Esophagus mucosa (tissue), 1 donor: ENCODE results near the gene PDZD2. TPM values are rescaled to one million over a fixed set of nuclear protein-coding genes. Genes with fewer than 3 reads are reported as not detected.
"Not testable (repeated sequence)": the region's sequence is repeated elsewhere in the genome, so short reads cannot be mapped to it uniquely, and the experiment has no call there.

Experiments used
- ATAC-seq: fragments of 200-7000 bp; cut with Tn5 transposase; one replicate; pipeline ENCODE4 v1.9.1; 2020
- total RNA-seq: library from RNA; stranded (reverse); gene quantifications from one replicate; pipeline ENCODE4 v1.2.4, GENCODE V29; 2023
- donor health status: DM: yes; HTN: yes; CAD: no.

PDZD2 gene
- total RNA-seq, 1 donor from 2014 or later = 20.8 TPM

DNA sequence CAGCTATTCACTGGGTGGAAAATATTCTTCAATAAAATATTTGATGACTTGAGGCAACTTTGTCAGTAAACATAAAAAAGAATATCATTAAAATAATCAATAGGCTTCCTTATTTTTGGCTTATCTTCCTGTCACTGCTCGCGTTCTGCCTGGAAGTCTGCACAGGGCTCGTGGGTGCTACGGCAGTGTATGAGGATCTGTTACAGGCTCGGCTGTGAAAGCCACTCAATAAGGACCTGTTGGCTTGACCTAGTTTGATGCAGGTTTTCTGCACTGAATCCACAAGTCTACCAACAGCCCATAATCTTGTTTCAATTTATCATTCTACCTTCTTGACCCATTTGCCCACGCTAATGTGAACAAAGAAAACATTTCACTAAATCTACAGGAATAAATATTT, 97.2 kb downstream of the PDZD2 start:
- ATAC-seq = no peak

DNA sequence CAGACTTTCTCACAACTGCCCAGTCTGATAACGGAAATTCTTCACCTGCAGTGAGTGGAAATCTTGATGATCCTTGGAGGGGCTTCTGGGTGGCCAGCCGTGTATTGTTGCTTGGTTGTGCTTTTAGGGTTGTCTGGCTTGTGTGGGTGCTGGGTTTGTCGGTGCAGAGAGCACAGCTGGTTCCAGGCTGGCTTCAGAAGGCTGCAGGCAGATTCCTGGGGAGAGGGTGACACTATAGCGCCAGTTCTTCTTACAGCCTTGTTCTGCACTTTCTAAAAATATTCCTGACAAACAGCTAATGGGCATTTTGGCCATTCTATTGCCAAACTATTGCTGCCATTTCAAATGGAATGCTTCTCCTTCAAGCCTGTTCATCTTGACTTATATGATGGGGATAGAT, 99.3 kb downstream of the PDZD2 start:
- no peak for ATAC-seq

DNA sequence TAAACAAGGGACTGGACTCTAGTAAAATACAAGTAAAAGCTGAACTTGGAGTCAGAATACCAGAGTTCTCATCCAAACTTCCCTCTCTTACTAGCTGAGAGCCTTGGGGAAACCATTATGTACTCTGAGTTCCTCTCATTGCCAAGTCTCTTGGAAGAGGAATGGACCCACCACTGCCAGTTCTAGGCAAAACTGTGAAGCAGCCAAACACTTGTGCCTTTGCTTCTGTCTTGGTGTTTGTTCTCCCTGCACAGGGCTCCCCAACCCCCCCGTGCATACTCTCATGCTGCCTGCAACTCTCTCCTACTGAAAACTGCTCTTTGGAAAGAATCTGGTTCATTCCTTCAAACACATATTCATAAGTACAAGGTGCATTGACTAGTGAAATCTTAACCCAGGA, 102.6 kb downstream of the PDZD2 start:
- no peak for ATAC-seq

DNA sequence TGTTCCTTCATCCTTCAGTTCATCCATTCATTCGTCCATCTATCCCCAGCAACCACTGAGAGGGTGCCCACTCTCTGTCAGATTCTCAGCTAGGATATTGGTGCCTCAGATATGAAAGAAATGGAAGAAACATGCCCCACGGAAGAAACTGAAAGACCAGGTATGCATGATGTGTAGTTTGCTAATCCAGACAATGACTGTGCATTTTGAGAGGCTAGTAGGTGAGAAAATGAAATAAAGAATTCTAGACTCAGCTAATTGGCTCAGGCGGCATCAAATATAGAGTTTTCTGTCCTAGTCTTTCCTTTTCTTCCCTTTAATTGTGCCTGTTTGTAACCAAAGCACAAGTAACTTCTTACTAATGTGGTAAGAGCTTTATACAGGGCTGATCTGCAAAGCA, 104.7 kb downstream of the PDZD2 start:
- no peak for ATAC-seq

DNA sequence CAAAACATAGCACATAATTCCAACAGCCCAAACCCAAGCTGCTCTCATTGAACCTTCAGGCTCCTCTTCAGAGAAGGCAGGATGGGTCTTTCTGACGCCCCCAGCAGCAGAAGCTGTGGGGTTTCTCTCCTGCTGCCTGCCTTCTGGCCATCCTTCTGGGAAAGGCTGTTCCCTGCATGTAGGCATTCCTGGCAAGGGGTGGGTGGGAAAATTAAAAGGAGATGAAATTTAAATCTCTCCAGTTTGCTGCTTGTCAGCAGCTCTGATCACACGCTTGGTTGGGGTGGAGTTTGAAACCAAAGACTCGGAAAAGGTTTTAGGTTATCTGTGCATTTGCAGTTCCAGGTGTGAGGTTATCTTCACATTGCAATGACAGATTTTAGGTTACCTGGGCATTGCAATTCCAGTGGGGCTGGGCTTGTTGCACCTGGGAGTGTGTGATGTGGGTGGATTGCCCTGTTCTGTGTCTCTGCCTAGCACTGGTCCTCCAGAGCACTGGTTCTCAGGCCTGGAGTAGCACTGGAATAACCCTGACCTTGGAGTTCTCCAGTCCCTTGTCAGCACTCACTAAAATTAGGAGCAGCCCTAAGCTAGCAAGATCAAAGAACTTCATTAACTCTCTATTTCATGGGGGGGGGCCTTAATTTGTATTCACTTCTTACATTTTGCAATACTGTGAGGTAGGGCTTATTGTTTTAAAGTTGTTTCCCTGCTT, 109.7 kb downstream of the PDZD2 start:
- ATAC-seq = no peak

DNA sequence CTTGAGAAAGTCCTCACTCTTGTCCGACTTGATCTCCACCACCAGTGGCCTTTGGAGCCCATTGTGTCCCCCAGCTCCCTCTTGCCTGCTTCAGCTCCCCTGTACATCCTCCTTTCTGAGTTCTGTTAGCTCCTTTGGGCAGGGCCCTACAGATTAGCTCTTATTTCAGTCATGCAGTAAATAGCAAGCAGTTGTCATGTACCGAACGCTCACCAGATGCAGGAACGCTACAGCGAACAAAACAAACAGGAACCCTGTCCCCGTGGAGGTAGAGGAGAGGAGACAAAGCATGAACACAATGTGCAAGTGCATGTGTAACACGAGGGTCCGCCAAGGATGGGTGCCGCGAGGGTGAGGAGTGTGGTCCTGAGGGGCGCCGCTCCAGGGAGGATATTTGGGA, 111.3 kb downstream of the PDZD2 start:
- no peak for ATAC-seq

DNA sequence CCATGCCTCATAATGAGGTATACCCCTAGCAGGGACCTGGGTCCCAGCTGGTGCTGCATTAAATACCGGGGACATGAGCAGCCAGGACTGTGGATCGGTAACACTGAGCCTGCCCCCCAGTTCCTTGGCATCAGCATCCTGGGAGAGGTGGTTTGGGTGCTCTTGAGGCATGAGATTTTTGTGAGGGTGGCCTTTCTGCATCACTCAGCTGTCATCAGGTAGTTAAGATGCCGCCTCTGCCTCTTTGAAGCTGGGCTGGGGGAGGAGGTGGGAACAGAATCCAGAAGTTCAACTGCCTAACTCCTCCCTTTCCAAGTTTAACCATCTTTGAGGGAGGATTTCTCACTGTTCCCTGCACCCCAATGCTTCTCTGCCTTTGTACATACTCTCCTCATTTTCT, 112.7 kb downstream of the PDZD2 start:
- no peak for ATAC-seq

DNA sequence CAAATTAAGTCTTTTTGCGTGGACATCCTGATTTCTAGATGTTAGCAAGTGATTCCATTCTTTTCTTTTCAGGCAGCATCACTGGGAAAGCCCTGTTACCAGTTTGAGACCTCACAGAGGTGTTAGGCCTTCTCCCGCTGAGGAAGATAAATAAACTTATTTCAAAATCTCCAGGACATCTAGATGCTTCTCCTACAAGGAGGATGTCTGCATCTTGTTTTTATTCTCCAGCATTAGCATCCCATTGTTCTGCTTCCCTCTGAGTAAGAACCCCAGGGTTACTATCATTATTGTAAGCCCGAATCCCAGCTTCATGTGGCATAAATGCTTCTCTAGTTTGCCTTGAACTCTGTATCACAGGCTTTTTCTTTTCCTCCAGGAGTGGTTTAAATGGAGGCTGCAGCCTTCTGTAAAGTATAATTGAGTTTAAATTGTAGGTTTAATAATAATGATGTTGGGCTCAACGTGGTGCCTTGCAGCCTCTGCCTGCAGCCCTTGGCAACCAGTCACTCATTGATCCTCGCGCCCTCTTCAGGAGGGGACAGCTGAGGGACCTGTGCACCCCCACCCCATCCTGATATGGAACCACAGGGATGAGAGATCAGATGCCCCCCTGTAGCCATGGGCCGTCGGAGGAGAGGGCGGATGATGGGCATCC, 114.9 kb downstream of the PDZD2 start:
- no peak for ATAC-seq

DNA sequence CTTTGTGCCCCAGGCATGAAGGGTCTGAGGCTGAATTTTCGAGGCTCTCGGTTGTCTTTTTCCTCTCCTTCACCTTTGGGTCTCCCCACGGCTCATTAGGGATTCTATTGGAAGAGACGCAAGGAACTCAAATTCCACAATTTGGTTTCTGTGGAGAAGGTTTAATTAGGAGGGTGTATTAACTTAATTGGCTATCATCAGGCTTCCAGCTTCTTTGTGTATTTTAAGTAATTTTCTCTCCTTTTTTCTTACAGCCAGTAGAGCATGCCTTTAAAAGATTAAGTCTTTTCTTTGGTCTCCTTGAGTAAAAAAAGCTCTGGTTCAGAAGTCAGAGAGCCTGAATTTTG, 115.4 kb downstream of the PDZD2 start:
- no peak for ATAC-seq

DNA sequence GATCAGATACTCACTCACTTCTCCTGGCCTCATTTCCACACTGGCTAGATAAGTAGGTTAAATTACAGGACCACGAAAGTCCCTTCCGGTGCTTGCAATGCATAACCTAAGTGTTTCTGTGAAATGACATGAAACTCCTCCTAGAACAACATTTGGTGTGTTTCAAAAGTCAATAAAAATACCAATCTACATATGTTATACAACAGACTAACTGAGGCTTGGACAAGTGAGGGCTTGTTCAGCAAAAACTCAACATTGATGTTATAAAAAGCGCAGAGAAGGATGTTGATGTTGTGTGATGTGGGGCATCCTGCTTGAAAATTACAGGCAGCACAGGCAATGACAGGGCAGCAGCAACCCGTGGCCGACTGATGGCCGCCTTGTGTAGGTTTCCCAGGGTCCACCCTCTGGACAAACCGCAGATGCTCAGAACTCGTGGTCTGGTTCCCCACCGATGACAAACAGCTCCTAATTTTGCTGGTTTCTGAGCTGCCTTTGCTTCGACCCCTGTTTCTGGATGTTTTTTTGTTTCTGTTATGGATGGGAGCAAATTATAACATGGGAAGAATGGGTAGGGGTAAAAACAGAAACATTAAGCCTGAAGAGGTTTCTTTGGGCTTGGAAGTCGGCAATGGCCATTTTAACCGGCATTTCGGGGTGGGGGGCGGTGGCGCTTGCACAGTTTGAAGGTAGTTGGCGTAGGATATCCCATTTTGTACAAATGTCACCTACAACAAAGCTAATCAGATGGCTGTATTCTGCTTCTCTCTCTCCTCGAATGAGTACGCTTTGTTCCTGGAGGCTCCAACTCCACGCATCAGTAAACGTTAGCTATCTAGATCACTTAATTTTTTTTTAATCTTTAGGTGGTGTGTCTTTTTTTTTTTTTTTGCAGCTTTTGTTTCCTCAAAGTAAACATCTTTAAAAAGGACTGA, 116.1 kb downstream of the PDZD2 start:
- ATAC-seq = no peak

DNA sequence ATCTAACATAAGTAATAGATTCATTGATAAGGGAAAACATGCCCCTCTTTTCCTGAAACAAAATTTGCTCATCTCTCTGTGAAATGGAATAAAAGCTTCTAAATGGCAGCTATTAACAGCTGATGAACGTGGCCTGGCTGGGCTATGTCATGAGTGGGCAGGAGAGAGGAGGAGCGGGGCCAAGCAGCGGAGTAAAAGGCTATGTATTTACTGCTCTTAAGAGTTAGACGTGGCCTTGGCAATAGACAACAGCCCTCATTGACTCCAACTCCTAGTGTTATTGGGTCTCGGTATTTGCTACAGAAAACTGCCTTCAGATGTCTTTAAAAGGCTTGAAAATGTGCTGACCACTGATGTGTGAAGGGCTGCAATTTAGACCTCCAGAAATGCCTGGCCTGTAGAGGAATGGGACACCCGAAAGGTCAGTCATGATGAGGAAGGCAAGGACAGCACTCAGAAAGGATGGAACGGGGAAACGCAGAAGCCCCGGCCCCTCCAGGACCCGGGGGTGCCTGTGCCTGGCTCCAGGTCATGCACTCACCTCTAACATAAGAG, 116.8 kb downstream of the PDZD2 start:
- ATAC-seq = no peak

DNA sequence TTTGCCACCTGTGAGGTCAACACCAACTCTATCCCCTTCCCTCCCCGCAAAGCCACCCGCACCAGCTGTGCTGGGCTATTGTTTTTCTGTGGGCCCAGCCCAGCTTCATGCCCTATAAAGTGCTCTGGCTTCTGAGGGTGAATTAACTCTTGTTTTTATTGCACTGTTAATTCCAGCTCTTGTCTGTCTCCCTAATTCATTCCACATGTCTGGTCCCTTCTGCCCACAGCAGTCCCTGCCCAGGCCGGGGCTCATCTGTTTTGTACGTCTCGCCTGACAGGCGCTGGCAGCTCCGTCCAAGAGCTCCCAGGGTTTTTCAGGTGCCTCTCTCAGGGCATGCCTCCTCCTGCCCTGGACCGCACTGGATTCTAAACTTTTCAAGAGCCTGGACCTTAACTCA, 118.9 kb downstream of the PDZD2 start:
- ATAC-seq = peak; percentile 26

DNA sequence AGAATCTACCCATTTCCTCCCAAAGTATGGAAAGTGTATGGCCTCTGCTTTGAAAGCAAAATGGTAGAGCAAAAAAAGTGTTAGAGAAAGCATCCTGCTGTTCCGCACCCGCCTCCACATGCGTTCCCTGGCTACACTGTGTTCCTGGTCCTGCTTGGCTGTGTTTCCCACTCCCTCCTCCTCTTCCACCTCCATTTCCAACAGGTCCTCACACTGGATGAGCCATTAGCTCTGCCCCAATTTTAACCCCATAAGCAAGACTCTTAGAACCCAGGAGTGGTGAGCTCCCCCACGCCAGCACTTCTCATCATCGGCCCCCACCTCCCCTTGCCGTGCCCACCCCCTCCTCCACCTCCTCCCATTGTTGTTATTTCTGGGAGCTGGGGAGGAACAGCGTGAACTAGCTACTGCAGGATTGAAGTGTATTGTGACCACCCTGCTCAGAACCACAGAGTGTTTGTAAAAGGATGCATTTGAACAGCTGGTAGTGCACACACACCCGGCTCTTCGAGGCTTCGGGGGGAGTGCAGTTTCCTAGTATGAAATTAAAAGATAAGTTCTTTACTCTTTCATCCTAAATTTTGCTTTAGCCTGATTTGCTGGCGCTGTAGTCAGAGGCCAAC, 120.0 kb downstream of the PDZD2 start:
- no peak for ATAC-seq

DNA sequence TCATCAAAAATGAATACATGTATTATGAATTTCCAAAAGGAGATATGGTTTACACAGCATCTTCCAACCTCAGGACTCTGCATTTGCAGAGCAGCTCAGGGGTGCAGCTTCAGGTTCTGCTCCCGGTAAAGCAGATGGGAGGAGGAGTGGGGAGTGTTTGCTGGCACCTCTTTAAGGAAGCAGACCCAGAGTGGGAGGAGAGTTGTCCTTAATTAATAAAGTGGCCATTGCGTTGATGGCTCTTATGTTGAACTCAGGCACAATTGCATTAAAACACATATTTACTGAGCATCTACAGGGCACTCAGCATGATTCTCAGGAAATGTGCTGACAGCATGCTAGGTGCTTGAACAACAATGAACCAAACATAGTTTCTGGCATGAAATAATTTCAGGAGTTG, 121.0 kb downstream of the PDZD2 start:
- no peak for ATAC-seq

DNA sequence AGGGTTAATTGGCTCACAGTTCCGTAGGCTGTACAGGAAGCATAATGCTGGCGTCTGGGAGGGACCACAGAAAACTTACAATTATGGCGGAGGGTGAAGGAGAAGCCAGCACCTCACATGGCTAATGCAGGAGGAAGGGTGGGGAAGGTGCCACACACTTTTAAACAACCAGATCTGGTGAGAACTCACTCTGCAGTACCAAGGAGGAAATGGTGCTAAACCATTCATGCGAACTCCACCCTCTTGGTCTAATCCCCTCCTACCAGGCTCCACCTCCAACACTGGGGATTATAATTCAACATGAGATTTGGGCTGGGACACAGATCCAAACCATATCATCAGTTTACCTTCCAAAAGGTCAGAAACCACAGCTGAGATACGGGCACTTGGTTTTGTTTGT, 122.9 kb downstream of the PDZD2 start:
- ATAC-seq = no peak

DNA sequence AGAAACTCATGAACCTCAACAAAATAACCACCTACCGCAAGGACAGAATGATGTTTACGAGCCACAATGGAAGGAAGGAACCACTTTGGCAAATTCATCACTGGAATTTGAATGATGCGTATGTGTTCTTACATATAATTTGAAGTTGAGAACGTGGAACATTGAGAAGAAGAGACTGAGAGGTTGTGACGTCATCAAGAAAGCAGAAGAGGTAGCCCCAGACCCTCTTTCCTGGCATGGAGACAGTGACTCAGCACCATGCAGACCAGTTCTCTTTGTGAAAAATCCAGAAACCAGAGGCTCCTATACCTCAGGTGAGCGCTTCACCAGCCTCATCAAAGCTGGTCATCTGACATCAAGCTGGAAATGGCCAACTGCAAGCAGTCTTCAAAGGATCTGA, 124.5 kb downstream of the PDZD2 start:
- ATAC-seq = no peak

DNA sequence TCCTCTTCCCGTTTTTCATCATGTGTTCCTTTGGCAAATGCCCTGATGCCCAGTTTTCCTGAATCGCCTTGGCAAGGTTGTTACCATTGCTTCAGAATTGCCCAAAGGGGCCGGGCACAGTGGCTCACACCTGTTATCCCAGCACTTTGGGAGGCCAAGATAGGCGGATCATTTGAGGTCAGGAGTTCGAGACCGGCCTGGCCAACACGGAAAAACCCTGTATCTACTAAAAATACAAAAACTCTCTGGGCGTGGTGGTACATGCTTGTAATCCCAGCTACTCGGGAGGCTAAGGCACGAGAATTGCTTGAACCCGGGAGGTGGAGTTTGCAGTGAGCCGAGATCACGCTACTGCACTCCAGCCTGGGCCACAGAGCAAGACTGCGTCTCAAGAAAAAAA, 125.8 kb downstream of the PDZD2 start:
- ATAC-seq = not testable (repeated sequence)

DNA sequence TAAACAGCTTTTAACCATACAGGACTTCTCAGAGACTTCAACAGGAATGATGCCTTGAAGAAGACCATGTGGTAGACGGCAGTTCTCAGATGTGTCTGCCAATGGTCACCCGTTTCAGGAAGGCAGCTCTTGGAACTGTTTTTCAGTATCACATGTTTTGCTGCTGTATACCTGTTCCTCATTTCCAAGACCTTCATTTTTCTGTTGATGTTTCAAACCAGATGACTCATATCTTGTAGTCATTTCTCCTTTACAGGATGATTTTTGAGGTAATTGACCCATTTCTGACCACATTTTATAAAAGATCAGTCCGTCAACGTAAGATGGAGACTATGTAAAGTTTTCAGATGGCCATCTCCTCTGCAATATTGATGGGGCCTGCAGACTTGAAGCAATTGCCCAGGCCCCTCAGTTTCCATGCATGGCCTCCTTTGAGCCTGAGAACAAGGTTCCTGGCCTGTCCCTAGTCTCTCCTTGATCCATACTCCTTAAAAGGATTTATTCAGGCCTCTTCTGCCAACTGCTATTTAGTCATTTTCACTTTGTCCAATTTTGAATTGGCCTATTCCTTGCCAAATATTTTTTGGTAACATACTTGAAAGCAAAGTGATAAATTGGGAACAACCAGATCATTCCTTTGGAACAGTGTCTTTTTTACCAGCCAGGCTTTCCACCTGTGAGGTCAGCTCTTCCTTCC, 128.6 kb downstream of the PDZD2 start:
- no peak for ATAC-seq

DNA sequence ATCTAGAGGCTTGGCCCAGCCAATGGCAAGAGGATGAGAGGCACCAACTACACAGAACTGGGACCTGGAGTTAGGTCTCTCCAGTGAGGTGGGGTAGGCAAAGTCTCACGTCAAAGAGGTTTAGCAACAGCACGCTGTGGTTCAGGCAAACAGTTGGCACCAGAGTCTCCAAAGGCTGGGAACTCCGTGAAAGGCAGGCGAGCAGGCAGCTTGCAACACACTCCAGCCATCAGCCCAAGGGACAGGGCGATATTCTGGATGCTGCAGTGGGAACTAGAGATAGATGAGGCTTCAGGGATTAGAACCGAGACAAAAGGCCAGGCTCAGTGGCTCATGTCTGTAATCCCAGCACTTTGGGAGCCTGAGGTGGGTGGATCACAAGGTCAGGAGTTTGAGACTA, 129.1 kb downstream of the PDZD2 start:
- ATAC-seq = no peak

DNA sequence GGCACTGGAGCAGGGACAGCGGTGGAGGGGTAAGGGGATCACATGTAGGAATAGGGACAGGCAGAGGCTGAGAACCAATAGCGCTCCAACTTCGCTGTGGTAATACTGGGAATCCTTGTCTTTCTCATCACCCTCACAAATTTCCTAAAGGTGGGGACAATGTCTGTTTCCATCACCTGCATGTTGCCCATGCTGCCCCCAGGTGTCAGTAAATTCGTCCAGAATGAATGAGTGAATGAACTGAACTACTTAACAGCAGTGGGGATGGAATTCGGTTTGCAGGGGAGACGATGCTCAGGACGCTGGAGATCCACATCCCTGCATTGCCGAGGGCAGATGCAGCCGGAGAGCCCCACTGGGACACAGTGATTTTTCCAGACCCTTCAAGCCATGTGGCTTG, 129.9 kb downstream of the PDZD2 start:
- no peak for ATAC-seq

DNA sequence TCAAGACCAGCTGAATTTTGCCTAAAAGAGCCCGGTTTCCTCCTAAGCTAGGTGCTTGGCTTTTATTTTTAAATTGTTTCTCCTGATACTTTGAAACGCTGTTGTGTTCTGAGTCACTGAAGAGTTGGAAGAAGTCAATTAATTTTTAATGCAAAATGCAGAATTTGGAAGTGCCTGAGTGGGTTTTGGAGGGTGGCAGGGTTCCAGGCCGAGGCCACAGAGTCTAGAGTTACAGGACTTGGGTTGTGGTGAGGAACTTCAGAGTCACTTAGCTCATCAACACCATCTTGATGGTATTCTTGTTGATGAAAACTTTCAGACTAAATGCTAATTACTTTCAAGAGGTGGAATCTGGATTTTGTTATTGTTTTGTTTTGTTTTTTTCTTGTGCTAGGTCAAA, 130.6 kb downstream of the PDZD2 start:
- ATAC-seq = no peak

DNA sequence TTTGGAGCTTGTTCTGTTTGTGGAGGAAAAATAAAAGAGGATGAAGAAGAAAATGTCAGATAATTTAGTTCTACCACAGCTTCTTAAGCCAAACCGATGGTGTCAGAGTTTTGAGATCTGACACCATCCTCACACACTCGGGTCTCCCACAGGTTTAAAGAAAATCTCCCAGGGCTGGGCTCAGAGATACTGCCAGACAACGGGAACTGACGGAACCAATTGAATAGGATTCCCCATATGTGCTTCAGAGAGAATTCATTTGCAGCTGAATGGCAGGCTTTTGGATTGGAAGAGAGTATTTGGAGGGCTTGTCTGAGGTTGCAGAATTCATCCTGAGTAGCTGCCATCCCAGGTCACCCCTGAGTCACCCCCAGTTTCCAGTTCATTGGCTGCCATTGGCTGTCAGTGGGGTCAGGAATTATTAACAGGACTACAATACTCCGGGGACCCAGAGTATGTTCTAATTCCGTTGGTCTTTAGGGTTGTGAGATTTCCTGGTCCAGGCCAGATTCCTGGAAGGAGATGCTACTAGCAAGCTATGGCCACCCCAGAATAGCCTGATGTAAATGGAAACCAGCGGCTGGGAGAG, 131.3 kb downstream of the PDZD2 start:
- no peak for ATAC-seq
